GM21717 (cell line): ENCODE results near the gene SHISA6.

Experiments
- ATAC-seq: cut with Tn5 transposase; IDR thresholded peaks from one replicate; pipeline ENCODE4 v1.9.1; 2021; ENCODE audit warnings: mild to moderate bottlenecking, moderate library complexity; ENCODE audit not compliant: unreplicated experiment

Gene SHISA6

GRCh38 chr17:11430751-11431150 lies 189.7 kb downstream of the SHISA6 start:
- ATAC-seq, result no peak

DNA sequence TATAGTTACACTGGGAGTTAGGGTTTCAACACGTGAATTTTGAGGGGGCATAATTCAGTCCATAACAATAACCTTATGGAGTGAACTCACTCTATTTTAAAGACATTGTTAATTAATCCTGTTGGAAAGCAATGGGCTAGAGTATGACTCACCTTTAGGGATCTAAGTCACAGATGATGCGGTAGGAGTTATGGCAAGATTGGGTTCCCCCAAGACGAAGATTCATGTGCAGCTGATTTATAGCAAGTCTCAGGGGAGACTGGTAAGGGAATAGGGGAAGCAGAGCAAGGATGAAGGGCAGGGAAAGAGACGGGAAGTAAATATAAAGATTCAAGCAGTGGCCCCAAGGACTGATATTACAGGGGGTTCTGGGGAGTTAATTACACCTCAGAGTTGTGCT lies 197.7 kb downstream of the SHISA6 start:
- ATAC-seq, result no peak

- ATAC-seq, result no peak
Measured at GRCh38 chr17:11441004-11441403, 200.0 kb downstream of the SHISA6 start.

DNA sequence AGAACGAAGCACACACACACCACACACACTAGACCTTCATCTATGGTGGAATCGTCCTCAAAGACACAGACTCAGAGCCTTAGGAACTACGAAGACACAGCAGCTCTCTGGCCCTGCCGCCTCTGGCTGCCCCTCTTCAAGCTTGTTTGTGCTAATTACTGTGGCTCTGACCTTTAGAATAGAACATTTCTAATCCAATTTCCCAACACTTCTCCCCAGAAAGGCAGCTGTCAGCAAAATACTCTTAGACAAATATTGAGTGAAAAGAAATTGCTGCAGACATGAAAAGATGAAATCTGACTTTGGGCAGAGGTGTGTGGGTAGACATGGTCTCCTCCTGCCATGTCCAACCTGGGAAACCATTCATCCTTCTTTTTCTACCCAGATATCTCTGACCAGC lies 205.3 kb downstream of the SHISA6 start:
- ATAC-seq, result no peak

GRCh38 chr17:11454096-11454495 lies 213.1 kb downstream of the SHISA6 start:
- ATAC-seq, result no peak

DNA sequence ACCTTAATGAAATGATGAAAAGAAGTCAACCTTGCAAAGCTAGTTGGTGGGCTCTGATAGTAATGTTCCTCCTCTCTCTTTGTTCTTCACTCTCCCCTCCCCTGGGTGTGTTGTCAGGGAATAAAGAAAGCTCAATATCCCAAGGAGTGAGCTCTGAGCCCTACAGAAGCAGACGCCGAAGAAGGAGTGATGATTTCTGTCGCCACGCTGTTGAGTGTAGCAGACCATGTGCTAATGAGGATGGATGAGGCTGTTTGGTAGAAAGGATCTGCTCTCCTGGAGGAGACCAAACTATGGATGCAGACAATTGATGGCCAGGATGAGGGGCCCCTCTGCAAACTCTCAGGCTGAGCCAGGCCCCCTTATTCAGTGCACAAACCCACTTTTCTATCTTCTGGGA lies 217.3 kb downstream of the SHISA6 start:
- ATAC-seq, result no peak

DNA sequence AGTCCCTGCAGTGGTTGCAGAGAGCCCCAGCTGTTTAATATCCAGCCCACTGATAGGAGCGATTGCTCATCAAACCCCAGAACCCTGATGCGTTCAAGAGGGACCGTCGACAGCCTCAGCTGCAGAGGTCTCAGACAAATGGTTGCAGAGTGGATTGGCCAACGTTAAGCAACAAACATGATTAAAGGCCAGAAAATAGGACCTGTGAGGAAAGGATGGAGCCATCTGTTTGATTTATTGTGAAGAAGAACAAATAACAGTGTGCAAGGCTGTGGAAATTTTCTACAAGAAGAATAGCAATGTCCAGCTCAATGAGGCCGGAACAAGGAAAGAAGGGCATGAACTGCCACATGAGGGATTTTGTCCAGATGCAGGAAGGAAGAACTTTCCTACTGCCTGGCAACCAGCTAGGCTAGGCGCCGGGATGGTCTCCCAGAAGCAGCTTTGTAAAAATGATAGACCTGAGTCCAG lies 218.9 kb downstream of the SHISA6 start:
- no peak for ATAC-seq

GRCh38 chr17:11461993-11462548 lies 221.1 kb downstream of the SHISA6 start:
- no peak for ATAC-seq

DNA sequence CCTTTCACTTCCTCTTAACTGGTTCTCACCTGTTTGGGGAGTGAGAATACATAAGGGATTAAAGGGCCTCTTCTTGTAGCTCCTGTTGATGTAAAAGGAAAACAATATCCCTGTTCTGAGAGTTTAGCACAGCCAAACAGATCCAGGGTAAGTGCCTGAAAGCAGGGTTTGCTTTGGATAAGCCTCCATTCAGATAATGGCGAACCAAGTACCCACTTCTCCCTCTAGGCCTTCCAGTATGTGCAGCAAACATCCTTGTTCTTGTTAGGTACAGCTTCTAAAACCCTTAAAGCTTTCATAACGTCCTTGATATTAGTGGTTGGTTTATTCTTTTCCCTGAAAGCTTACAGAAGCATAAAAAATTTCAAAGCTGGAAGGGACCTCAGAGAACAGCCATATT lies 226.6 kb downstream of the SHISA6 start:
- ATAC-seq, result no peak

DNA sequence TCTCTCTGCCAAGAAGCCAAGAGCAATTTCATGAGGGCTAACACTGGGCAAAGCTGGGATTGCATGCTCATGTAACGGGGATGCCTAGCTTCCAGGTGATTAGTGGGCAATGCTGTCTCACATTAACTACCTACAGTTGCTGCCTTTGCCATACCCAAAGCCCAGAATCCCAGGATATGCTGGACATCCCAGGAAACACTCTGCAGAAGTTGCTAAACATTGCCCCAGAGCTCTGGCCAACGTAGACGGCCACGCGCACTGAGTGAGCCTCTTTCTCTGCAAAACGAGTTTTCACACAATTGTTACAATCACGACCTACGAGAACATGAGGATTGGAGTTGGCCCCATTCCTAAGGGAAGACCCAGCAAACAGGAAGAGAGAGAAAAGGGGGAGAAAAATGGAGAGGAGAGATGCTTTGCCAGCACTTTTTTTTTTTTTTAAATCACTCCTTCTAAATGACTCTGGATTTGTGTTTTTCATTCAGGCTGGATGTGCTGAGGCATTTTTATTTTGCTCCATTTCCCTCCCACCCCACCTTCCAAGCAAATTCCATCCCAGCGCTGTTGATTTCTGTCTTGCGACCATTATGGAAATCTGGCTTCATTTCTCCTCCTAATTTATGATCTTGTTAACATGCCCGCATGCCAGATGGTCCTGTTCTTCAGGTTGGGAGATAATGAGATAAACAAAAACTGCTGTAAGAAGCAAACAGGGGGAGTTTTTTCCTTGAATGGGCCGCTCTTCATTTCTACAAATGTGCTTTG lies 244.5 kb downstream of the SHISA6 start:
- ATAC-seq, result no peak

GRCh38 chr17:11486101-11486867 lies 245.3 kb downstream of the SHISA6 start:
- ATAC-seq, result no peak

GRCh38 chr17:11486868-11487310 lies 245.9 kb downstream of the SHISA6 start:
- no peak for ATAC-seq

DNA sequence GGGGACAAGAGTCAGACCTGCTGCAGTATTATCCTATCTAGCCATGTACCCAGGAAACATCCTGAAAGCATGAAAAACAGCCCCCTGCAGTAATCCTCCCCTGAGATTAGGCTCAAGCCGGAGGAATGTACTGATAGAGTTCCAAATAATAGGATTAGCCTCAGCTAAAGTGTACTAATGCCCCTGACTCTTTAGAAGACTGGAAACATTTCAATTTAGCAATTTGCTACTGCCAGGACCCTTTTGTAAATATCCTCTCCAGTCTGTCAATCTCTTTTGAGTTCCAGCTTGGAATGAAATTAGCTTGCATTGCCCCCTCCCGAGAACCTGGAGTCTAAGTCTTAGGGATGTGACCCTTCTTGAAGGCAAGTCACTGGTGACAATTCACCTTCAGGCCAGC lies 246.5 kb downstream of the SHISA6 start:
- no peak for ATAC-seq

DNA sequence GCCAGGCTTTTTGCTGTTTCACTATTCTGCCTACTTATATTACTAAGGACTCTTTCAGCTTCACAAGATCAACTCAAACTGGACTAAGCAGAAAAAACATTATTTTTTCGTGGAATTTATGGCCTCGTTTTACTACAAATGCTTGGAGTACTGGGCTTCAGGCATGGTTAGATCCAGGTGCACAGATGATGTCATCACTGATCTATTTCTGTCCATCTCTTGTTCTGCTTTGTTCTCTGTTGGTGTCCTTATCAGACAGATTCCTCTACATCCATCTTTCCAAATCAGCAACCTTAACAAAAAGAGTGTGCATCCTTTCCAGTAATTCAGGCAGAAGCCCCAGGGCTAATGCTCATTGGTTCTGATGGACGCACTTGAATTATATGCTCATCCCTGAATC lies 247.4 kb downstream of the SHISA6 start:
- ATAC-seq, result no peak

DNA sequence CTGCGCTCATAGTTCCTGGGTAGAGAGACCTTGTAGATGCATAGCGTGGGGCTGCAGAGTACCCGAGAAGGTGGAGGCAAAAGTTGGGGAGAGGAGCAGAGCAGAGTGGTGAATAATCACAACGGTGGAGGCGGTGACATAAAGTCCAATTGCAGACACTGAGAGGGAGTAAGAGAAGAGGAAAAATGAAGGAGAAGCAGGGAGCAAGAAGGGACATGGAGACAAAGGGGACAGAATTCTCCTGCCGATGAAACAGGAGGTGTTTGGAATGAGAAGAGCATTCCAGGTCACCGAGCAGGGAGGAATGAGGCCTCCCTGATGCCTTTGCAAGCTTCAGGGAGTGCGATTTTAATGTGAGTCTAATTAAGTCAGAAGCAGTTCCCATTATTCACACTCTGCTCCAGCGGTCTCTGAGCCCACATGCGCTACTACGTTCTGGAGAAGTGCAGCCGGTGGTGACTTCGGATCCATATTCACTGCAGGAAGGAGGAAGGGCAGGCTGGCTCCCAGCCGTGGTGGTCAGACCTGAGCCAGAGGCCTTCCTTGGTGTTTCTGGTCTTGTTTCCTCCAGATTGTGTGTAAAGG lies 249.2 kb downstream of the SHISA6 start:
- ATAC-seq, result no peak

- no peak for ATAC-seq
Measured at GRCh38 chr17:11492511-11492910, 251.5 kb downstream of the SHISA6 start.

- ATAC-seq, result no peak
Measured at GRCh38 chr17:11493936-11494335, 252.9 kb downstream of the SHISA6 start.

DNA sequence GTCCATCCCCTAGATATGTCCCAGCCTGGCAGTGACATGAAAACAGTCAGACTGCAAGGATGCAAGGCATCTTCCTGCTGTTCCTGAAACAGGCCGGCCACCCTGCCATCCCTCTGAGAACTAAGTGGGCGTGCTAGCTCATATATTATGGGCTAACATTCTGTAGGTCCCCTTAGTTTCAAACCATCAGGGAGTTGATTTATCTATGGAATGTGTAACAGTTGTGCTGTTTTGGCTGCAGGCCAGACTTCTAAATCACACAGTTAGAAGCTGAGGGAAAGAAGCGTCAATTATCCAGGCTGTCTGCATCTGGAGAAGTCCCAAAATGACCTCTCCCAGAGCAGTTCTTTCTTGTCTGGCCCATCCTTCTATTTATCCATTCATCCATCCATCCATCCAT lies 254.6 kb downstream of the SHISA6 start:
- ATAC-seq, result no peak

GRCh38 chr17:11499881-11500280 lies 258.9 kb downstream of the SHISA6 start:
- no peak for ATAC-seq

GRCh38 chr17:11503308-11504035 lies 262.5 kb downstream of the SHISA6 start:
- ATAC-seq, result no peak

DNA sequence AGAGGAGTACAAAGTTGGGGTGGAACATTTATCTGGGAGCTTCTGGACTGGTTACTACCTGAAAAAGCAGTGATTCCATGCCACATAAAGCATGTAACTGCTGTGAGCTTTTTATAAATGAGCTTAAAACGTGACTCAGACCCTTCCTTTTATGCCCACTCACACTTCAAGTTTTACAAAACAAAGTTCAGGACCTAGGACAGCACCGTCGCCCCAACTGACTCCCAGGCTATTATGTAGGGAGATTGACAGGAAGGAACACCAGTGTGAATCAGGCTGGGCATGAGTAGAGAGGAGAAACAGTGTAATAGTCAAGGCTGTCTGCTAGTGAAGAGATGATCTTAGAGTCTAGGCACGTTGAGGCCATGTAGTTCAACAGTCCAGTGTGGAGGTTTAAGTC lies 265.6 kb downstream of the SHISA6 start:
- ATAC-seq, result no peak
